ENCODE measurements around the gene SFXN2.

DNA sequence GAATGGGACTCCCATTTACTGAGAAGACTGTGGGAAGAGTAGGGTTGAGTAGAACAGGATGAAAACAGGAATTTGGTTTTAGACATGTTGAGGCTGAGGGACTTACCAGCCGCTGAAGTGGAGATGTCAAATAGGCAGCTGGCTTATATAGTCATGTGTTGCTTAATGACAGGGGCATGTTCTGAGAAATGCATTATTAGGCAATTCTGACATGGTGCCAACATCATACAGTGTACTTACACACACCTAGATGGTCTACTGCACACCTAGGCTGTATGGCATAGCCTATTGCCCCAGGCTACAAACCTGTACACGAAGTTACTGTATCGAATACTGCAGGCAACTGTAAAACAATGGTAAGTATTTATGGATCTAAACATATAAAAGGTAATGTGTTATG is 17.7 kb upstream of the SFXN2 start:
- TF ChIP-seq, protein P1, sequence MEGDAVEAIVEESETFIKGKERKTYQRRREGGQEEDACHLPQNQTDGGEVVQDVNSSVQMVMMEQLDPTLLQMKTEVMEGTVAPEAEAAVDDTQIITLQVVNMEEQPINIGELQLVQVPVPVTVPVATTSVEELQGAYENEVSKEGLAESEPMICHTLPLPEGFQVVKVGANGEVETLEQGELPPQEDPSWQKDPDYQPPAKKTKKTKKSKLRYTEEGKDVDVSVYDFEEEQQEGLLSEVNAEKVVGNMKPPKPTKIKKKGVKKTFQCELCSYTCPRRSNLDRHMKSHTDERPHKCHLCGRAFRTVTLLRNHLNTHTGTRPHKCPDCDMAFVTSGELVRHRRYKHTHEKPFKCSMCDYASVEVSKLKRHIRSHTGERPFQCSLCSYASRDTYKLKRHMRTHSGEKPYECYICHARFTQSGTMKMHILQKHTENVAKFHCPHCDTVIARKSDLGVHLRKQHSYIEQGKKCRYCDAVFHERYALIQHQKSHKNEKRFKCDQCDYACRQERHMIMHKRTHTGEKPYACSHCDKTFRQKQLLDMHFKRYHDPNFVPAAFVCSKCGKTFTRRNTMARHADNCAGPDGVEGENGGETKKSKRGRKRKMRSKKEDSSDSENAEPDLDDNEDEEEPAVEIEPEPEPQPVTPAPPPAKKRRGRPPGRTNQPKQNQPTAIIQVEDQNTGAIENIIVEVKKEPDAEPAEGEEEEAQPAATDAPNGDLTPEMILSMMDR (IDR thresholded peaks at IDR 0.05), result no peak
- no peak for TF ChIP-seq POLR2A (IDR thresholded peaks at IDR 0.05)

All from ovary (tissue), 3 donors.